K562 (cell line): ENCODE measurements around the gene TEDC1. TPM values are rescaled to one million over a fixed set of nuclear protein-coding genes. Genes with fewer than 3 reads are reported as not detected.

Experiments used
- DMBX1 ChIP-seq: fragments of 250-450 bp; sonication (Bioruptor Pico); IDR thresholded peaks from 2 replicates; pipeline ENCODE4 v1.8.0; 2022; ENCODE audit warnings: inconsistent platforms, mild to moderate bottlenecking, moderate library complexity, borderline replicate concordance
- ETV5 ChIP-seq: sonication (generic); formaldehyde crosslinking; IDR thresholded peaks from 2 replicates; pipeline ENCODE4 v1.4.0; 2020; ENCODE audit warnings: low read depth, mild to moderate bottlenecking, missing genetic modification reagents
- HDAC1 ChIP-seq, 2 experiments: fragments of 450-650 bp; IDR thresholded peaks; 2 replicates each; pipeline ENCODE4 v1.6.1; 2016 to 2017; ENCODE audit warnings: inconsistent platforms in 1 of 2, mild to moderate bottlenecking in 1 of 2, moderate library complexity in 1 of 2
- HNRNPLL ChIP-seq: fragments of 200-400 bp; formaldehyde crosslinking; IDR thresholded peaks from 2 replicates; pipeline ENCODE4 v1.6.1; 2017; ENCODE audit warnings: low read length, low read depth, mild to moderate bottlenecking; ENCODE audit not compliant: poor library complexity, severe bottlenecking
- POLR2G ChIP-seq: fragments of 200-400 bp; formaldehyde crosslinking; IDR thresholded peaks from 2 replicates; pipeline ENCODE4 v1.6.1; 2017; ENCODE audit warnings: low read depth, mild to moderate bottlenecking, antibody characterized with exemption, low read length, moderate library complexity
- RB1 ChIP-seq: fragments of 450-650 bp; IDR thresholded peaks from 2 replicates; pipeline ENCODE4 v1.6.1; 2017; ENCODE audit warnings: low read depth, mild to moderate bottlenecking
- TBL1XR1 ChIP-seq, 2 experiments: IDR thresholded peaks; 2 replicates each; pipeline ENCODE4 v1.6.1; 2012; ENCODE audit warnings: improper control_type of control experiment in 2 of 2, low read length in 2 of 2, mild to moderate bottlenecking in 1 of 2
- ZFP36 ChIP-seq: fragments of 150-350 bp; IDR thresholded peaks from 2 replicates; pipeline ENCODE4 v1.6.1; 2018; ENCODE audit warnings: low read length, low read depth; ENCODE audit not compliant: partially characterized antibody
- ZKSCAN8 ChIP-seq: fragments of 200-800 bp; sonication (Bioruptor generic); IDR thresholded peaks from 2 replicates; pipeline ENCODE4 v1.6.1; 2016; ENCODE audit warnings: missing genetic modification characterization, missing compliant biosample characterization
- ZNF766 ChIP-seq: fragments of 200-800 bp; sonication (Bioruptor generic); conservative IDR thresholded peaks from 2 replicates; pipeline ENCODE4 v1.6.1; 2016; ENCODE audit warnings: missing genetic modification characterization, missing compliant biosample characterization
- polyA plus RNA-seq, 8 experiments: library from polyadenylated mRNA; depleted of rRNA in 4 of 8; stranded (reverse) in 5 of 8; unstranded in 3 of 8; fragments of >200 nt; fragmentation: Nextera tagmentation in 2 of 8; fragmentation: Illumina TruSeq in 1 of 8; extraction: Ambion mirVana in 2 of 8; extraction: Trizol in 1 of 8; gene quantifications; 2 replicates each; pipeline versions ENCODE4 v1.2.1 to v1.2.3, GENCODE V29; 2011 to 2014; ENCODE audit warnings: inconsistent platforms in 1 of 8, missing spikeins in 1 of 8
- total RNA-seq, 7 experiments: library from RNA; depleted of rRNA in 6 of 7; stranded (reverse); fragments of >200 nt in 6 of 7; fragmentation: Illumina TruSeq in 2 of 7; extraction: Trizol in 2 of 7; gene quantifications; 2 replicates each; pipeline versions ENCODE4 v1.2.1 to v1.2.3, GENCODE V29; 2011 to 2021; ENCODE audit warnings: low replicate concordance in 1 of 7
- TF ChIP-seq, protein P1 (sequence below): fragments of 250-450 bp; sonication (Bioruptor Pico); IDR thresholded peaks from 2 replicates; pipeline ENCODE4 v1.8.0; 2022; ENCODE audit warnings: moderate library complexity, mild to moderate bottlenecking, inconsistent platforms
- TF ChIP-seq, protein P2 (sequence below), 3 experiments: fragments of 200-800 bp in 1 of 3; sonication (Bioruptor generic) in 1 of 3; sonication (generic) in 1 of 3; formaldehyde crosslinking in 1 of 3; IDR thresholded peaks; 2 replicates each; pipeline versions ENCODE4 v1.6.1 to v1.8.0; 2016 to 2022; ENCODE audit warnings: mild to moderate bottlenecking in 2 of 3, missing compliant biosample characterization in 2 of 3, missing genetic modification characterization in 2 of 3, missing genetic modification reagents in 1 of 3
- TF ChIP-seq, protein P3 (sequence below): fragments of 450-650 bp; formaldehyde crosslinking; IDR thresholded peaks from 2 replicates; pipeline ENCODE4 v1.4.0; 2022; ENCODE audit warnings: mild to moderate bottlenecking, moderate library complexity
- TF ChIP-seq, protein P4 (sequence below): sonication (generic); formaldehyde crosslinking; IDR thresholded peaks from 2 replicates; pipeline ENCODE4 v1.8.1; 2022; ENCODE audit warnings: missing genetic modification reagents
- TF ChIP-seq, protein P5 (sequence below): IDR thresholded peaks from 2 replicates; pipeline ENCODE4 v1.6.1; 2014; ENCODE audit warnings: antibody characterized with exemption
- TF ChIP-seq, protein P6 (sequence below): sonication (generic); formaldehyde crosslinking; IDR thresholded peaks from 2 replicates; pipeline ENCODE4 v1.8.1; 2023; ENCODE audit warnings: mild to moderate bottlenecking, missing genetic modification reagents, moderate library complexity

TEDC1 gene
- total and polyA plus RNA-seq, 9 of the 15 experiments (the other 6 are each of a cell fraction or from before 2014, with no cell fraction given) = 0.21 to 28.3 (median 5.9) TPM

DNA sequence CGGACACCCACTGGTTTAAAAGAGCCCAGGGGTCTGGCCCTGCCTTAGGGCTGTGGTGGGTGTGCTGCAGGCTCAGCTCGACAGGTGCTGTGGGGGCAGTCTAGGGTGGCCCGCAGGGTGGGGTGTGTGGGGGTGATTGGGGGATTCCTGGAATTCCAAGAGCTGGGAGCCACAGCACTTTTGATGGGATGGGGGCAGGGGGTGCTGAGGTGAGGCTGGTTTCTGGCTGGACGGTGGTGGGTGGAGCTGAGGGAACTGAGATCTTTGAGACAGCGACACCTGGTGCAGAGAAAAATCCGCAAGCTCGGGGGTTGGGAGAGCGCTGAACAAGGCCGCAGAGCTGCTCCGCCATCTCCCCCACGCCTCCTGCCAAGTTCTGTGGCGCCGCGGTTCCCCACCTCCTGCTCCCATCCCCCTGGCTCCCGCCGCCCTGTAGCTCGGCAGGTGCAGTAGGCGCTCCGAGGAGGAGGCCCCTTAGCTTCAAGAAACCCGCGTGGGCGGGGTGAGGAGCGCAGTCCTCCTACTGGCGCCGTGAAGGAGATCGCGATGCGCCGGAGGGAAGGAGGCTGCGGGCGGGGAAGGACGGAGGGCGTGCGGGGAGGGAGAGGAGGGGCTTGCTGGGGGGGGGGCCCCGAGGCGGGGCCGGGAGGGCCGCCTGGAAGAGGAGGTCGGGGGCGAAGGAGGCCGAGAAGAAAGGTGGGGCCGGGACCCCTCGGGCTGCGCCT is 1.3 kb upstream of the TEDC1 start (continued):
- TF ChIP-seq, protein P1, sequence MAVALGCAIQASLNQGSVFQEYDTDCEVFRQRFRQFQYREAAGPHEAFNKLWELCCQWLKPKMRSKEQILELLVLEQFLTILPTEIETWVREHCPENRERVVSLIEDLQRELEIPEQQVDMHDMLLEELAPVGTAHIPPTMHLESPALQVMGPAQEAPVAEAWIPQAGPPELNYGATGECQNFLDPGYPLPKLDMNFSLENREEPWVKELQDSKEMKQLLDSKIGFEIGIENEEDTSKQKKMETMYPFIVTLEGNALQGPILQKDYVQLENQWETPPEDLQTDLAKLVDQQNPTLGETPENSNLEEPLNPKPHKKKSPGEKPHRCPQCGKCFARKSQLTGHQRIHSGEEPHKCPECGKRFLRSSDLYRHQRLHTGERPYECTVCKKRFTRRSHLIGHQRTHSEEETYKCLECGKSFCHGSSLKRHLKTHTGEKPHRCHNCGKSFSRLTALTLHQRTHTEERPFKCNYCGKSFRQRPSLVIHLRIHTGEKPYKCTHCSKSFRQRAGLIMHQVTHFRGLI (CRISPR knock-in tag) = no peak
- TF ChIP-seq HNRNPLL = peak; percentile 35
- TF ChIP-seq ZFP36 = peak; percentile 82
- TF ChIP-seq, protein P2, sequence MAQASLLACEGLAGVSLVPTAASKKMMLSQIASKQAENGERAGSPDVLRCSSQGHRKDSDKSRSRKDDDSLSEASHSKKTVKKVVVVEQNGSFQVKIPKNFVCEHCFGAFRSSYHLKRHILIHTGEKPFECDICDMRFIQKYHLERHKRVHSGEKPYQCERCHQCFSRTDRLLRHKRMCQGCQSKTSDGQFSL (CRISPR knock-in tag; IDR thresholded peaks at IDR 0.05) = no peak; the same call in 1 of the 2 replicates
- TF ChIP-seq, protein P2 (tag; IDR thresholded peaks at IDR 0.05) = peak in 1 of 2 experiments; percentile 78; a peak in 2 of 4 replicates
- TF ChIP-seq TBL1XR1 (IDR thresholded peaks at IDR 0.05; ENCODE audit: low read length in 2 of 2) = no peak
- TF ChIP-seq ZKSCAN8 (CRISPR knock-in tag) = no peak
- TF ChIP-seq, protein P3, sequence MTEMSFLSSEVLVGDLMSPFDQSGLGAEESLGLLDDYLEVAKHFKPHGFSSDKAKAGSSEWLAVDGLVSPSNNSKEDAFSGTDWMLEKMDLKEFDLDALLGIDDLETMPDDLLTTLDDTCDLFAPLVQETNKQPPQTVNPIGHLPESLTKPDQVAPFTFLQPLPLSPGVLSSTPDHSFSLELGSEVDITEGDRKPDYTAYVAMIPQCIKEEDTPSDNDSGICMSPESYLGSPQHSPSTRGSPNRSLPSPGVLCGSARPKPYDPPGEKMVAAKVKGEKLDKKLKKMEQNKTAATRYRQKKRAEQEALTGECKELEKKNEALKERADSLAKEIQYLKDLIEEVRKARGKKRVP (CRISPR knock-in tag) = no peak
- TF ChIP-seq, protein P4, sequence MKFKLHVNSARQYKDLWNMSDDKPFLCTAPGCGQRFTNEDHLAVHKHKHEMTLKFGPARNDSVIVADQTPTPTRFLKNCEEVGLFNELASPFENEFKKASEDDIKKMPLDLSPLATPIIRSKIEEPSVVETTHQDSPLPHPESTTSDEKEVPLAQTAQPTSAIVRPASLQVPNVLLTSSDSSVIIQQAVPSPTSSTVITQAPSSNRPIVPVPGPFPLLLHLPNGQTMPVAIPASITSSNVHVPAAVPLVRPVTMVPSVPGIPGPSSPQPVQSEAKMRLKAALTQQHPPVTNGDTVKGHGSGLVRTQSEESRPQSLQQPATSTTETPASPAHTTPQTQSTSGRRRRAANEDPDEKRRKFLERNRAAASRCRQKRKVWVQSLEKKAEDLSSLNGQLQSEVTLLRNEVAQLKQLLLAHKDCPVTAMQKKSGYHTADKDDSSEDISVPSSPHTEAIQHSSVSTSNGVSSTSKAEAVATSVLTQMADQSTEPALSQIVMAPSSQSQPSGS (CRISPR knock-in tag) = no peak
- peak; percentile 69; the same call in 1 of the 2 replicates for TF ChIP-seq POLR2G
- TF ChIP-seq, protein P5, sequence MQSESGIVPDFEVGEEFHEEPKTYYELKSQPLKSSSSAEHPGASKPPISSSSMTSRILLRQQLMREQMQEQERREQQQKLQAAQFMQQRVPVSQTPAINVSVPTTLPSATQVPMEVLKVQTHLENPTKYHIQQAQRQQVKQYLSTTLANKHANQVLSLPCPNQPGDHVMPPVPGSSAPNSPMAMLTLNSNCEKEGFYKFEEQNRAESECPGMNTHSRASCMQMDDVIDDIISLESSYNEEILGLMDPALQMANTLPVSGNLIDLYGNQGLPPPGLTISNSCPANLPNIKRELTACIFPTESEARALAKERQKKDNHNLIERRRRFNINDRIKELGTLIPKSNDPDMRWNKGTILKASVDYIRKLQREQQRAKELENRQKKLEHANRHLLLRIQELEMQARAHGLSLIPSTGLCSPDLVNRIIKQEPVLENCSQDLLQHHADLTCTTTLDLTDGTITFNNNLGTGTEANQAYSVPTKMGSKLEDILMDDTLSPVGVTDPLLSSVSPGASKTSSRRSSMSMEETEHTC = no peak
- TF ChIP-seq ETV5 (CRISPR knock-in tag) = no peak
- TF ChIP-seq RB1 = peak; percentile 64; the same call in 1 of the 2 replicates
- peak; percentile 63; the same call in 1 of the 2 replicates for TF ChIP-seq ZNF766 (CRISPR knock-in tag)
- TF ChIP-seq, protein P6, sequence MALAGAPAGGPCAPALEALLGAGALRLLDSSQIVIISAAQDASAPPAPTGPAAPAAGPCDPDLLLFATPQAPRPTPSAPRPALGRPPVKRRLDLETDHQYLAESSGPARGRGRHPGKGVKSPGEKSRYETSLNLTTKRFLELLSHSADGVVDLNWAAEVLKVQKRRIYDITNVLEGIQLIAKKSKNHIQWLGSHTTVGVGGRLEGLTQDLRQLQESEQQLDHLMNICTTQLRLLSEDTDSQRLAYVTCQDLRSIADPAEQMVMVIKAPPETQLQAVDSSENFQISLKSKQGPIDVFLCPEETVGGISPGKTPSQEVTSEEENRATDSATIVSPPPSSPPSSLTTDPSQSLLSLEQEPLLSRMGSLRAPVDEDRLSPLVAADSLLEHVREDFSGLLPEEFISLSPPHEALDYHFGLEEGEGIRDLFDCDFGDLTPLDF (CRISPR knock-in tag) = no peak
- TF ChIP-seq HDAC1 (IDR thresholded peaks at IDR 0.05) = peak in 1 of 2 experiments; percentile 63; a peak in 1 of 4 replicates
- no peak for TF ChIP-seq DMBX1 (CRISPR knock-in tag)
